HG03575 (cell line): ENCODE results near the gene ERGIC2.
"Not testable (repeated sequence)": the region's sequence is repeated elsewhere in the genome, so short reads cannot be mapped to it uniquely, and the experiment has no call there.

ENCODE experiments used
- ATAC-seq: cut with Tn5 transposase; IDR thresholded peaks from one replicate; pipeline ENCODE4 v1.9.1; 2021; ENCODE audit not compliant: unreplicated experiment, insufficient number of reproducible peaks, low FRiP score; ENCODE audit errors: extremely low read depth

Gene ERGIC2

GRCh38 chr12:29380536-29381523, at the start of gene ERGIC2:
Gene ERGIC2, minus strand, starts transcription at chr12:29381172. Its CDS starts 9,539 bp downstream, at chr12:29371633.
- ATAC-seq: peak; percentile 99

GRCh38 chr12:29430716-29431044, 49.7 kb upstream of the ERGIC2 start:
- no peak for ATAC-seq

GRCh38 chr12:29429999-29430715, 49.2 kb upstream of the ERGIC2 start:
- ATAC-seq: no peak

- ATAC-seq: no peak
These were observed 47.7 kb upstream of the ERGIC2 start for GRCh38 chr12:29428633-29429032.

DNA sequence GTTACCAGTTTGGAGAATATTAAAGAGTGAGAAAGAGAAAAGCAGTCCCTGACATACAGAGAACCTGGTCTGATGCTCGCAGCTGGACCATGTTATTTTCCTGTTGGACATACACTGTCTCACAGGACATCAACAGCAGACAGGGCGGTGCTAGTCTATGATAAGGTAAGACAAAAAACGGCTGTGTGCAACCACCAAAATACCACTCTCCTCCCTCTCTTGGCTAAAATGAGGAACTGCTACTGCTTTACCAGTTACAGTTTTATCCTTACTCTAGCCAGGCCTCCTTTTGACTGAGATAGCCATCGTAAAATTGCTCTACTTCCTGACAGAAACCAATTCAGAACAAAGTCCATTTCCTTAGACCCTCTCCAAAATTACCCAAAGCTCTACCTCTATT, 47.0 kb upstream of the ERGIC2 start:
- peak; percentile 89 for ATAC-seq

- ATAC-seq: no peak
These were observed 45.5 kb upstream of the ERGIC2 start for GRCh38 chr12:29426498-29426897.

DNA sequence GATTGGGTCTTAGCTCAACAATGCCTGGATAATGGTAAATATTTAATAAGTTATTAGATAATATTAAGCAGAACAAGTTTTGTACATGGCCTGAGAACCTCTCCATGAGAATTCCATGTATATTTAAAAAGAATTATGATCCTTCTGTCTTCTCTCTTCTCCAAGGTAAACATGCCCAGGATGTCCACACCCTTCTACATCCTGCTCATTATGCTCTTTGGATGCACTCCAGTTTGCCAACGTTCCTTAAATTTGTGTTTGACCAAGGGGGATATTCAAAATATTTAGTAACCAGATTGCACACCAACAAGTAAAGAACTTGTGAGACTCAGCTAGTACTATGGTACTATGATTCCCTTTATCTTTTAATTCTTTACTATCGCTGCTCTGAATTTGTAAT, 44.8 kb upstream of the ERGIC2 start:
- no peak for ATAC-seq

- ATAC-seq: no peak
These were observed 35.8 kb upstream of the ERGIC2 start for GRCh38 chr12:29416748-29417147.

DNA sequence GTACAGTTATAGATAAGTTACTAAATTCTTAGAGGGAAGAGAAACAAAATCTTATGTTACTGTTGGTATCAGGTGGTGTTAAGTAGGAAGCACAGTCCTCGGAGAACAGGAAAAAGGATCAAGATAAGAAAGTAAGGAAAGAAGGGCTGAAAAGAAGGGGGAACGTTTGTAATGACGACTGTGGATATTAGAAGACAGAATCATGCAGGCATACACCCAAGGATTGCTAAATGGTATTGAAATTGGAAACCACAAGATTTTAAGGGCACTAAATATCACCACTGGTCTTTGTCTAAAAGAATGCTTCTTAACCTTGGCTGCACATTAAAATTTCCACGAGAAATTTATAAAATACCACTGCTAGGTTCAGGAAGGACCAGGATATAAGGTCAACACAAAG, 34.1 kb upstream of the ERGIC2 start:
- no peak for ATAC-seq

- ATAC-seq: no peak
These were observed 33.4 kb upstream of the ERGIC2 start for GRCh38 chr12:29414368-29414767.

GRCh38 chr12:29405561-29405960, 24.6 kb upstream of the ERGIC2 start:
- no peak for ATAC-seq

GRCh38 chr12:29403991-29404390, 23.0 kb upstream of the ERGIC2 start:
- no peak for ATAC-seq

DNA sequence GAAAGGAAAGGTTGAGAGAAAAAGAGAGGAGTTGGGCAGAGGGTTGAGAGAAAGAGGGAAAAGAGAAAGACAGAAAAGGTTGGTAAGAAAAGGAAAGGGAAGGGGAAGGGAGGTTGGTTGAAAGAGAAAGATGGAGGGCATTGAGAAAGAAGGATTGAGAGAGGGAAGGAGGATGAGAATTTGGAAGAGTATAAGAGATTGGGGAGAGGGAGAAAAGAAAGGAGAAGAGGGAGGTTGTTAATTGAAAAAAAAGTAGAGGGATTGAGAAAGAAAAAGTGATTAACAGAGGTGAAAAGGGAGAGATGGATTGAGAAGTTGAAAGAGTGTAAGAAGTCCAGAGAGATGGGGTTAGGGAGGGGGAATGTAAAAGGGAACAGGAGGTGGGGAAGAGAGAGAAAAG, 21.5 kb upstream of the ERGIC2 start:
- ATAC-seq: no peak

DNA sequence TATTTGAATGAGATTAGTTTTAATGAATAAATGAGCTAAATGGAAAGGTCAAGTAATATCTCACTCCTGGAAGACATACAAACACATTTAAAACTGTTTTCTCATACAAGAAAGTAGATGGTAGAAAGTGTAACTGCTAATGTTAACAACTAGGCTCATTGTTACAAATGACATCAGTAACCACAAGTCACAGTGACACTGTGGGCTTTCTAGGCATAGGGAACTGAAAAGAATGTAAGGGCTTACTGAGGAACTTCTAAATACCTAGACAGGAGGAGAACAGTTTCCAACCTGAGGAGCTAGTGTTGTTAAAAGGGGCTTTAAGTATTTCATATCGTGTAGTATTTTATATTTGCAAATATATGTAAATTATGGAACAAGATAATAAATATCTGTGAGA, 17.5 kb upstream of the ERGIC2 start:
- no peak for ATAC-seq

- ATAC-seq: no peak
These were observed 15.8 kb upstream of the ERGIC2 start for GRCh38 chr12:29396774-29397173.

GRCh38 chr12:29395356-29395755, 14.4 kb upstream of the ERGIC2 start:
- no peak for ATAC-seq

- not testable (repeated sequence) for ATAC-seq
These were observed 9.4 kb upstream of the ERGIC2 start for GRCh38 chr12:29390419-29390818.

DNA sequence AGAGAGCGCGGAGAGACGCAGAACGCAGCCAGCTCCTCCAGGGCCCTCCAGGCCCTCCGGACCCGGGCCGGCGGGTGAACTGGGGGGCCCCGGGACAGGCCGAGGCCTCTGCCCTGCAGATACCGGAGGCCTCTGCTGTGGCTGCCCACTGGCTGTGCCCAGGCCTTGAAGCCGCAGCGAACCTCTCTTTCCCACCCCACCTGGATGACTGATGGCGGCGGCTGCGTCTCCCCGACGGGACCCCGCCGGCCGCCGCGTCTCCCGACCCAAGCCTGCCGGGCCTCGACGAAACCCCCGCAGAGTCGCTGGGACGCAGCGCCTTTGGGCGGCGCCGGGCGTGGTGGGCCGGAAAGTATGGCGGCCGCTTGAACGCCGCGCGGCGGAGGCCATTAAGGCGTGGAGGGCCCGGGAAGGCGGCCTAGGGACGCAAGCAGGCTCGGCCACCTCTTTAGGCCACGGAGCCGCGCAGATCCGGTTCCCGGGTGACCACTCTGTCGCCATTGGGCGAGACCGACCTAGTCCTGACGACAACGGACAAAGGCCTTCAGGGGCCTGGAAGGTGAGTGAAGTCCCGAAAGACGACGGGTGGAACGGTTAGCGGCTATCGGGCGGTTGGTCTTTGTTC, 8.4 kb upstream of the ERGIC2 start:
- ATAC-seq: no peak

DNA sequence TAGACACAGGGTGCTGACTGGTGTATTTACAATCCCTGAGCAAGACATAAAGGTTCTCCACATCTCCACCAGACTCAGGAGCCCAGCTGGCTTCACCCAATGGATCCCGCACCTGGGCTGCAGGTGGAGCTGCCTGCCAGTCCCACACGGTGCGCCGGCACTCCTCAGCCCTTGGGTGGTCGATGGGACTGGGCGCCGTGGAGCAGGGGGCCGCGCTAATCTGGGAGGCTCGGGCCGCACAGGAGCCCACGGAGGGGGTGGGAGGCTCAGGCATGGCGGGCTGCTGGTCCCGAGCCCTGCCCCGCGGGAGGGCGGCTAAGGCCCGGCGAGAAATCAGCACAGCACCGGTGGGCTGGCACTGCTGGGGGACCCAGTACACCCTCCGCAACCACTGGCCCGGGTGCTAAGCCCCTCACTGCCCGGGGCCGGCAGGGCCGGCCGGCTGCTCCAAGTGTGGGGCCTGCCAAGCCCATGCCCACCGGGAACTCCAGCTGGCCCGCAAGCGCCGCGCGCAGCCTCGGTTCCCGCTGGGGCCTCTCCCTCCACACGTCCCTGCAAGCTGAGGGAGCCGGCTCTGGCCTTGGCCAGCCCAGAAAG, 5.2 kb upstream of the ERGIC2 start:
- not testable (repeated sequence) for ATAC-seq
